Liver (tissue), 3 donors: ENCODE results near the gene SPATS2L.

ENCODE experiments used
- CTCF ChIP-seq: fragments of 150-350 bp; IDR thresholded peaks from 2 replicates; pipeline ENCODE4 v1.5.1; 2017; ENCODE audit warnings: improper control_type of control experiment, low read depth, low read length; ENCODE audit not compliant: missing input control
- TAF1 ChIP-seq: conservative IDR thresholded peaks from 2 replicates; pipeline ENCODE4 v1.6.1; 2016; ENCODE audit warnings: antibody characterized with exemption, mild to moderate bottlenecking
- donor health status: healthy.
- donor health status: healthy.

- TF ChIP-seq CTCF (no peak), TAF1 (no peak)
These were observed 148.7 kb downstream of the SPATS2L start for GRCh38 chr2:200454927-200455801.
